Peyer's patch (tissue), 4 donors: ENCODE results near the gene OSBPL5.

Experiments used
- POLR2A ChIP-seq, 2 donors: fragments of 450-650 bp; IDR thresholded peaks; one replicate each; pipeline ENCODE4 v1.5.1; 2017; ENCODE audit warnings: antibody characterized with exemption in 2 of 2, mild to moderate bottlenecking in 2 of 2, moderate library complexity in 2 of 2
- TF ChIP-seq, protein P1 (sequence below), 6 experiments: fragments of 450-650 bp in 4 of 6; fragments of 200-600 bp in 2 of 6; sonication (generic) in 1 of 6; IDR thresholded peaks; one replicate each; pipeline ENCODE4 v1.5.1; 2017 to 2019; ENCODE audit warnings: antibody characterized with exemption in 6 of 6, mild to moderate bottlenecking in 3 of 6, moderate library complexity in 1 of 6

- TF ChIP-seq, protein P1, sequence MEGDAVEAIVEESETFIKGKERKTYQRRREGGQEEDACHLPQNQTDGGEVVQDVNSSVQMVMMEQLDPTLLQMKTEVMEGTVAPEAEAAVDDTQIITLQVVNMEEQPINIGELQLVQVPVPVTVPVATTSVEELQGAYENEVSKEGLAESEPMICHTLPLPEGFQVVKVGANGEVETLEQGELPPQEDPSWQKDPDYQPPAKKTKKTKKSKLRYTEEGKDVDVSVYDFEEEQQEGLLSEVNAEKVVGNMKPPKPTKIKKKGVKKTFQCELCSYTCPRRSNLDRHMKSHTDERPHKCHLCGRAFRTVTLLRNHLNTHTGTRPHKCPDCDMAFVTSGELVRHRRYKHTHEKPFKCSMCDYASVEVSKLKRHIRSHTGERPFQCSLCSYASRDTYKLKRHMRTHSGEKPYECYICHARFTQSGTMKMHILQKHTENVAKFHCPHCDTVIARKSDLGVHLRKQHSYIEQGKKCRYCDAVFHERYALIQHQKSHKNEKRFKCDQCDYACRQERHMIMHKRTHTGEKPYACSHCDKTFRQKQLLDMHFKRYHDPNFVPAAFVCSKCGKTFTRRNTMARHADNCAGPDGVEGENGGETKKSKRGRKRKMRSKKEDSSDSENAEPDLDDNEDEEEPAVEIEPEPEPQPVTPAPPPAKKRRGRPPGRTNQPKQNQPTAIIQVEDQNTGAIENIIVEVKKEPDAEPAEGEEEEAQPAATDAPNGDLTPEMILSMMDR (IDR thresholded peaks at IDR 0.05): no peak
- TF ChIP-seq POLR2A (IDR thresholded peaks at IDR 0.05): no peak
These were observed 95.7 kb downstream of the OSBPL5 start for GRCh38 chr11:3069425-3069824.
